ENCODE measurements around the gene MORN3.
"Not testable (repeated sequence)": the region's sequence is repeated elsewhere in the genome, so short reads cannot be mapped to it uniquely, and the experiment has no call there.

MORN3 gene

DNA sequence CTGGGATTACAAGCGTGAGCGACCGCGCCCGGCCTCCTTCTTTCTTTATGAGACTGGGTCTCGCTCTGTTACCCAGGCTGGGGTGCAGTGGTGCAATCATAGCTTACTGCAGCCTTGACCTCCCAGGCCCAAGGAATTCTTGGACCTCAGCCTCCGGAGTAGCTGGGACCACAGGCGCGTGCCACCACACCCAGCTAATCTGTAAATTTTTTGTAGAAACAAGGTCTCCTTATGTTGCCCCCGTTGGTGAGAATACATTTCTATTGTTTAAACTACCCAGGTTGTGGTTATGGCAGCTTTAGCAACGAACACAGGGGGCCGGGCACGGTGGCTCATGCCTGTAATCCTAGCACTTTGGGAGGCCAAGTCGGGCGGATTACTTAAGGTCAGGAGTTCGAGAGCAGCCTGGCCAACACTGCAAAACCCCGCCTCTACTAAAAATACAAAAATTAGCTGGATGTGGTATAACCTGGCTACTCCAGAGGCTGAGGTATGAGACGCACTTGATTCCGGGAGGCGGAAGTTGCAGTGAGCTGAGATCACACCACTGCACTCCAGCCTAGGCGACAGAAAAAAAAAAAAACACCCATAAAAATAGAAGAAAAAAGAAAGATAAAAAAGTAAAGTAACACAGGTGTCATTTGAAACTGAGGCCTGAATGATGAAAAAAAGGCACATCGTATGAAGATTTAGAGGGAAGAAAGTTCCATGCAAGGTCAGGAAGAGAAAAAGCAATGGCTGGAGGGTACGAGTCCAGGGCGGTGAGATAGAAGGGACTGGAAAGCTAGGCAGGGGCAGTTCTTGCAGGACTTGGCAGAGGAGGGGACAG lies 42.1 kb upstream of the MORN3 start:
- peak overlapping the region; percentile 74 to 89 for H3K27ac ChIP-seq (ENCODE audit: low read depth in 2 of 2, low read length in 2 of 2)

DNA sequence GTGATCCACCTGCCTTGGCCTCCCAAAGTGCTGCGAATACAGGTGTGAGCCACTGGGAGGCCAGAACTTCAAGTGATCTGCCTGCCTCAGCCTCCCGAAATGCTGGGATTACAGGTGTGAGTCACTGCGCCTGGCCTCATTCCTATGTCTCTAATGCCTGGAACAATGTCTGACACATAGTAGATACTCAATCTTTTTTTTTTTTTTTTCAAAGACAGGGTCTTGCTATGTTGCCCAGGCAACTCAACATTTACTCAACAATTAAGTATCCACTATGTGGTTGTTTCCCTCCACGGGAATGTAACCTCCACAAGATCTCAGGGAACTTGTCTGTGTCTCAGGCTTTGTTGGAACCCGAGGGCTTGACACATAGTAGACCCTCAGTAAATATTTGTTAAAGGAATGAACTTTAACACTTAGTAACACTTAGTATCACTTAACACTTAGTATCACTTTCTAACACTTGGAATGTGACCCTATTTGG lies 40.1 kb upstream of the MORN3 start:
- no peak overlapping the region for H3K27ac ChIP-seq (ENCODE audit: low read depth in 2 of 2, low read length in 2 of 2)
- no peak overlapping the region for H3K9ac ChIP-seq (ENCODE audit: low read depth in 1 of 2, low read length in 2 of 2)
- no peaks in the 10 kb centered on the region for H3K9me3 ChIP-seq (ENCODE audit: control insufficient read depth in 2 of 2, low read length in 2 of 2)
- no peak overlapping the region for H3K4me3 ChIP-seq (ENCODE audit: low read length in 2 of 2)
- peaks cover 0 to under 1% of the 10 kb centered on the region in 2 donors for H3K27me3 ChIP-seq (ENCODE audit: control insufficient read depth in 2 of 2, insufficient read depth in 2 of 2, low read length in 2 of 2)
- H3K36me3 ChIP-seq (ENCODE audit: control insufficient read depth in 2 of 2, insufficient read depth in 2 of 2, low read length in 2 of 2) = no peaks in the 10 kb centered on the region
- peaks cover 3 to 8% of the 10 kb centered on the region in 2 donors for H3K4me1 ChIP-seq (ENCODE audit: control insufficient read depth in 2 of 2, insufficient read depth in 2 of 2, low read length in 2 of 2)

More for the DNA sequence above, 42.1 kb upstream of the MORN3 start:
- Histone ChIP-seq H3K36me3 (ENCODE audit: control insufficient read depth in 2 of 2, insufficient read depth in 2 of 2, low read length in 2 of 2) (no peaks in the 10 kb centered on the region), H3K4me3 (ENCODE audit: low read length in 2 of 2) (peak overlapping the region; percentile 65 to 89), H3K9me3 (ENCODE audit: control insufficient read depth in 2 of 2, low read length in 2 of 2) (no peaks in the 10 kb centered on the region), H3K9ac (ENCODE audit: low read depth in 1 of 2, low read length in 2 of 2) (peak overlapping the region; percentile 76 to 97), H3K4me1 (ENCODE audit: control insufficient read depth in 2 of 2, insufficient read depth in 2 of 2, low read length in 2 of 2) (peaks cover 3 to 8% of the 10 kb centered on the region in 2 donors), H3K27me3 (ENCODE audit: control insufficient read depth in 2 of 2, insufficient read depth in 2 of 2, low read length in 2 of 2) (no peaks in the 10 kb centered on the region)

DNA sequence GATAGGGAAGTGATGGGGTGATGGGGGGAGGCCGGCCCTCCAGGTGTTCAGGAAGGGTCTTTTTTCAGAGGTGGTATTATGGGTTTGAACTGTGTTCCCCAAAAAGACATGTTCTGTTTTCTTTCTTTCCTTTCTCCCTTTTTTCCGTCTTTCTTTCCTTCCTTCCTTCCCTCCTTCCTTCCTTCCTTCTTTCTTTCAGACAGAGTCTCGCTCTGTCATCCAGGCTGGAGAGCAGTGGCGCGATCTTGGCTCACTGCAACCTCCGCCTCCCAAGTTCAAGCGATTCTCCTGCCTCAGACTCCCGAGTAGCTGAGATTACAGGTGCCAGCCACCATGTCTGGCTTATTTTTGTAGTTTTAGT lies 39.6 kb upstream of the MORN3 start:
- H3K4me1 ChIP-seq (ENCODE audit: control insufficient read depth in 2 of 2, insufficient read depth in 2 of 2, low read length in 2 of 2); H3K27me3 ChIP-seq (ENCODE audit: control insufficient read depth in 2 of 2, insufficient read depth in 2 of 2, low read length in 2 of 2); H3K27ac ChIP-seq (ENCODE audit: low read depth in 2 of 2, low read length in 2 of 2); H3K36me3 ChIP-seq (ENCODE audit: control insufficient read depth in 2 of 2, insufficient read depth in 2 of 2, low read length in 2 of 2); H3K4me3 ChIP-seq (ENCODE audit: low read length in 2 of 2); H3K9ac ChIP-seq (ENCODE audit: low read depth in 1 of 2, low read length in 2 of 2); H3K9me3 ChIP-seq (ENCODE audit: control insufficient read depth in 2 of 2, low read length in 2 of 2): not testable (repeated sequence)

DNA sequence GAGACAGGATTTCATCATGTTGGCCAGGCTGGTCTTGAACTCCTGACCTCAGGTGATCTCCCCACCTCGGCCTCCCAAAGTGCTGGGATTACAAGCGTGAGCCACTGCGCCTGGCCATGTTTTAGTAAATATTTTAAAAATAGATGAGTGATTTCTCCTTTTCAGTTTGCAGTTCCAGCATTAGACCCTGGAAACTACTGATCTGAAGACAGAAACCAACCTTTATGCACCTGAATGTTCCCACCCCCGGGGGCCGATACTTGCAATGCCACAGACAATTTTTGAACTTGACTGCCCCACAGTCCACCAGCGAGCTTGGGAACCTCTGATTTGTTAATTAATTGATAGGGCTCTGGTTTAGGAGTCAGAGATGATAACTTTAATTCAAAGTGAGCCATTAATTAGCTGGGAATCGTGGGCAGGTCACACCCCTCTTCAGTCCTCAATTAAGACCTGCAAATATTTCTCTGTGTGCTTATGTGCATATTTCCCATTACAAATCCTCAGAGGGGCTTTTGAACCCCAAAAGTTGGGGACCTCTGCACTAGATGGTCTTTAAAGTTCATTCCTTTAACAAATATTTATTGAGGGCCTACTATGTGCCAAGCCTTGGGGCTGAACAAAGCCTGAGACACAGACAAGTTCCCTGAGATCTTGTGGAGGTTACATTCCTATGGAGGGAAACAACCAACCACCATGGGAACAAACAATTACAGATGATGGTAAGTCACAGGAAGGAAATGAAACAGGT lies 39.0 kb upstream of the MORN3 start:
- Histone ChIP-seq H3K9me3 (ENCODE audit: control insufficient read depth in 2 of 2, low read length in 2 of 2) (no peaks in the 10 kb centered on the region), H3K4me1 (ENCODE audit: control insufficient read depth in 2 of 2, insufficient read depth in 2 of 2, low read length in 2 of 2) (peaks cover 3 to 7% of the 10 kb centered on the region in 2 donors), H3K27ac (ENCODE audit: low read depth in 2 of 2, low read length in 2 of 2) (no peak overlapping the region), H3K9ac (ENCODE audit: low read depth in 1 of 2, low read length in 2 of 2) (no peak overlapping the region), H3K4me3 (ENCODE audit: low read length in 2 of 2) (no peak overlapping the region), H3K27me3 (ENCODE audit: control insufficient read depth in 2 of 2, insufficient read depth in 2 of 2, low read length in 2 of 2) (peaks cover 0 to 2% of the 10 kb centered on the region in 2 donors), H3K36me3 (ENCODE audit: control insufficient read depth in 2 of 2, insufficient read depth in 2 of 2, low read length in 2 of 2) (no peaks in the 10 kb centered on the region)

DNA sequence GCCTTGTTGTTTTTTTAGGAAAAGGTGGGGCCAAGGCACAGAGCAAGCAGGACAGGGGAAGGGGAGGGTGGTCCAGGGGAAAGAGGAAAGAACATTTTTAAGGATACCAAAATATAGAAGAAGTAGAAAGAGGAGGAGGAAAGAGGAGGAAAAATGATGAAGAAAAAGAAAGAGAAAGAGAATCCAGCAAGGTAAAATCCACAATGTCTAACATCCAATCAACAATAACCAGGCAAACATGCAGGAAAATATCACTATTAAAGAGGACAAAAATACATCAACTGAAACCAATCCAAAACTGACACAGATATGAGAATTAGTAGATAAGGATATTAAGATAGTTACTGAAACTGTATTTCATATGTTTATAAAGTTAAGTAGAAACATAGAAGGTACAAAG lies 36.1 kb upstream of the MORN3 start:
- Histone ChIP-seq H3K36me3 (ENCODE audit: control insufficient read depth in 2 of 2, insufficient read depth in 2 of 2, low read length in 2 of 2) (no peaks in the 10 kb centered on the region), H3K27me3 (ENCODE audit: control insufficient read depth in 2 of 2, insufficient read depth in 2 of 2, low read length in 2 of 2) (peaks cover 0 to 2% of the 10 kb centered on the region in 2 donors), H3K9ac (ENCODE audit: low read depth in 1 of 2, low read length in 2 of 2) (no peak overlapping the region), H3K4me3 (ENCODE audit: low read length in 2 of 2) (no peak overlapping the region), H3K4me1 (ENCODE audit: control insufficient read depth in 2 of 2, insufficient read depth in 2 of 2, low read length in 2 of 2) (no peaks in the 10 kb centered on the region), H3K9me3 (ENCODE audit: control insufficient read depth in 2 of 2, low read length in 2 of 2) (no peaks in the 10 kb centered on the region), H3K27ac (ENCODE audit: low read depth in 2 of 2, low read length in 2 of 2) (no peak overlapping the region)

DNA sequence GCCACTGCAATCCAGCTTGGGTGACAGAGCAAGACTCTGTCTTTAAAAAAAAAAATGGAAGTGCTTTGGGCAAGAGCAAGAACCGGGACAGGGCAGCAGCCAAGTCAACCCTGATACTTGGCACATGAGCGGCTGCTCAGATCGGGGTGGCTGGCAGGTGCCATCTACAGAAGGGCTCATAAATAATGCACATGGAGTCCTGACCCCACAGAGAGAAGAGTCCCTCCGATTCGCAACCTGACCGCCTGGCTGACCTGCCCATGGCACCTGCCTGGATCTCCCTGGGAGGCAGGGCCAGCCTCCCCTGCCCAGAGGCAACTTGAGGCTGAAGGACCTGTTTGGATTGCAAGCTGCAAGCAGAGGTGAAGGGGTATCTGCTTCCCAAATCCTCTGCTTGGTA lies 33.5 kb upstream of the MORN3 start:
- Histone ChIP-seq H3K9me3 (ENCODE audit: control insufficient read depth in 2 of 2, low read length in 2 of 2) (no peaks in the 10 kb centered on the region), H3K4me1 (ENCODE audit: control insufficient read depth in 2 of 2, insufficient read depth in 2 of 2, low read length in 2 of 2) (no peaks in the 10 kb centered on the region), H3K4me3 (ENCODE audit: low read length in 2 of 2) (no peak overlapping the region), H3K36me3 (ENCODE audit: control insufficient read depth in 2 of 2, insufficient read depth in 2 of 2, low read length in 2 of 2) (no peaks in the 10 kb centered on the region), H3K9ac (ENCODE audit: low read depth in 1 of 2, low read length in 2 of 2) (no peak overlapping the region), H3K27ac (ENCODE audit: low read depth in 2 of 2, low read length in 2 of 2) (no peak overlapping the region), H3K27me3 (ENCODE audit: control insufficient read depth in 2 of 2, insufficient read depth in 2 of 2, low read length in 2 of 2) (peaks cover 0 to 2% of the 10 kb centered on the region in 2 donors)

DNA sequence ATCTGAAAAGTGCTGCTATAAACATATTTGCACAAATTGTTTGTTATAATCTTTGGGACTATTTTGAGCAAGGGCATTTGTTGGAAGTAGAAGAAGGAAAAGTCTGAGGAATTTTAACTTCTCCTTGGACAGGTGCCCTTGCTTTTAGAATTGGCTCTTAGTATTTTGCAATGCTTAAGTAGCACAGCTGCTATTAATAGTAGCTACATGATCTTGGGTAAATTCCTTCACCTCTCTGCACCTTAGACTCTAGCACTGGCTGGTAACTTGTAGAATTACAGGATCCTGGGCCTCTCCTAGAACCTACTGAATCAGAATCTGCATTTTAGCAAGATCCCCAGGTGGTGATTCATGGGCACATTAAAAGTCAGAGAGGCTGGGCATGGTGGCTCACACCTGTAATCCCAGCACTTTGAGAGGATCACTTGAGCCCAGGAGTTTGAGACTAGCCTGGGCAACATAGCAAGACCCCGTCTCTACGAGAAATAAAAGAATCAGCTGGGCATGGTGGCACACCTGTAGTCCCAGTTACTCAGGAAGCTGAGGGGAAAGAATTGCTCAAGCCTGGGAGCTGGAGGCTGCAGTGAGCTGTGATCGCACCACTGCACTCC lies 32.3 kb upstream of the MORN3 start:
- H3K9ac ChIP-seq (ENCODE audit: low read depth in 1 of 2, low read length in 2 of 2) = no peak overlapping the region

DNA sequence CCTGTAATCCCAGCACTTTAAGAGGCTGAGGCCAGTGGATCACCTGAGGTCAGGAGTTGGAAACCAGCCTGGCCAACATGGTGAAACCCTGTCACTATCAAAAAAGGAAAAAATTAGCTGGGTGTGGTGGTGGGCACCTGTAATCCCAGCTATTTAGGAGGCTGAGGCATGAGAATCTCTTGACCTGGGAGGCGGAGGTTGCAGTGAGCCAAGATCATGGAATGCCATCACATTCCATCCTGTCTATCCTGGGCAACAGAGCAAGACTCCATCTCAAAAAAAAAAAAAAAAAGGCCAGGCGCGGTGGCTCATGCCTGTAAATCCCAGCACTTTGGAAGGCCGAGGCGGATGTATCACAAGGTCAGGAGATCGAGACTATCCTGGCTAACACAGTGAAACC lies 28.4 kb upstream of the MORN3 start:
- H3K4me1 ChIP-seq (ENCODE audit: control insufficient read depth in 2 of 2, insufficient read depth in 2 of 2, low read length in 2 of 2); H3K27ac ChIP-seq (ENCODE audit: low read depth in 2 of 2, low read length in 2 of 2); H3K4me3 ChIP-seq (ENCODE audit: low read length in 2 of 2); H3K9ac ChIP-seq (ENCODE audit: low read depth in 1 of 2, low read length in 2 of 2); H3K9me3 ChIP-seq (ENCODE audit: control insufficient read depth in 2 of 2, low read length in 2 of 2); H3K27me3 ChIP-seq (ENCODE audit: control insufficient read depth in 2 of 2, insufficient read depth in 2 of 2, low read length in 2 of 2); H3K36me3 ChIP-seq (ENCODE audit: control insufficient read depth in 2 of 2, insufficient read depth in 2 of 2, low read length in 2 of 2): not testable (repeated sequence)

More for the DNA sequence above, 32.3 kb upstream of the MORN3 start:
- Histone ChIP-seq H3K4me3 (ENCODE audit: low read length in 2 of 2) (no peak overlapping the region), H3K36me3 (ENCODE audit: control insufficient read depth in 2 of 2, insufficient read depth in 2 of 2, low read length in 2 of 2) (no peaks in the 10 kb centered on the region), H3K9me3 (ENCODE audit: control insufficient read depth in 2 of 2, low read length in 2 of 2) (no peaks in the 10 kb centered on the region), H3K4me1 (ENCODE audit: control insufficient read depth in 2 of 2, insufficient read depth in 2 of 2, low read length in 2 of 2) (no peaks in the 10 kb centered on the region), H3K27me3 (ENCODE audit: control insufficient read depth in 2 of 2, insufficient read depth in 2 of 2, low read length in 2 of 2) (peaks cover 0 to 2% of the 10 kb centered on the region in 2 donors), H3K27ac (ENCODE audit: low read depth in 2 of 2, low read length in 2 of 2) (no peak overlapping the region)

DNA sequence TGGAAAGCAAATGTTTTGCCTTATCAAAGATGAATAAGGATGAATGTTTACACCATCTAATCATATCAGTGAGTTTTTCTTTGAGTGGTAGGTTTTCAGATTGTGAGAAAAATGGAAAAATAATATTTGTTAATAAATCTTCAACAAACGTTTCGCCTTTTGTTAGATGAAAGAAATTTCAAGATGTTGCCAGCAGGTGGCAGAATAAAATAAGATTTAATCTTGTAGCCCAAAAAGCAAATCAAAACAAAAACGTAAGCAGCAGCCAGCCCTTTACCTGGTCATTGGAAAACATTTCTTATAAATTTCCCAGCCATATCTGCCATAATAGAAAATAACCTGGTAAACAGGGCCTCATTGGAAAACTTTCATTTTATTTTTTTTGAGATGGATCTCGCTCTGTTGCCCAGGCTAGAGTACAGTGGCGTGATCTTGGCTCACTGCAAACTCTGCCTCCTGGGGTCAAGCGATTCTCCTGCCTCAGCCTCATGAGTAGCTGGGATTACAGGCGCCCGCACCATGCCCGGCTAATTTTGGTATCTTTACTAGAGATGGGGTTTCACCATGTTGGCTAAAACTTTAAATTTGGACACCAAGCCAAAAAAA lies 27.7 kb upstream of the MORN3 start:
- H3K9me3 ChIP-seq (ENCODE audit: control insufficient read depth in 2 of 2, low read length in 2 of 2) = no peaks in the 10 kb centered on the region
- no peaks in the 10 kb centered on the region for H3K4me1 ChIP-seq (ENCODE audit: control insufficient read depth in 2 of 2, insufficient read depth in 2 of 2, low read length in 2 of 2)
- H3K9ac ChIP-seq (ENCODE audit: low read depth in 1 of 2, low read length in 2 of 2) = no peak overlapping the region
- H3K4me3 ChIP-seq (ENCODE audit: low read length in 2 of 2) = peak overlapping the region in 1 of 2 donors; percentile 37
- H3K27me3 ChIP-seq (ENCODE audit: control insufficient read depth in 2 of 2, insufficient read depth in 2 of 2, low read length in 2 of 2) = no peaks in the 10 kb centered on the region
- H3K27ac ChIP-seq (ENCODE audit: low read depth in 2 of 2, low read length in 2 of 2) = no peak overlapping the region
- H3K36me3 ChIP-seq (ENCODE audit: control insufficient read depth in 2 of 2, insufficient read depth in 2 of 2, low read length in 2 of 2) = no peaks in the 10 kb centered on the region

Data from mucosa of rectum (tissue), 2 donors.